NCI-H1105 (cell line): ENCODE results near the gene ARAP1.
"Not testable (repeated sequence)": the region's sequence is repeated elsewhere in the genome, so short reads cannot be mapped to it uniquely, and the experiment has no call there.

Experiments used
- DNase-seq: peaks from one replicate; lab custom pipeline; 2025; lab: John Stamatoyannopoulos, UW

Gene ARAP1

GRCh38 chr11:72752088-72752914, at the start of gene ARAP1:
ARAP1 (minus strand) TSS chr11:72752408; CDS start chr11:72727128, 25,280 bp downstream.
- DNase-seq = peak; percentile 68

GRCh38 chr11:72799441-72799840, 47.2 kb upstream of the ARAP1 start:
- DNase-seq = no peak

GRCh38 chr11:72798361-72798760, 46.2 kb upstream of the ARAP1 start:
- DNase-seq = no peak

GRCh38 chr11:72793425-72794367, 41.5 kb upstream of the ARAP1 start, which contains the start of gene STARD10:
STARD10 (minus strand) TSS chr11:72794047; CDS start chr11:72781181, 12,866 bp downstream.
- DNase-seq = peak; percentile 93

GRCh38 chr11:72793076-72793424, 40.8 kb upstream of the ARAP1 start:
- no peak for DNase-seq

GRCh38 chr11:72792437-72793021, 40.3 kb upstream of the ARAP1 start:
- no peak for DNase-seq

GRCh38 chr11:72791228-72791627, 39.0 kb upstream of the ARAP1 start:
- DNase-seq = not testable (repeated sequence)

- DNase-seq = no peak
Observed at GRCh38 chr11:72789493-72790131, 37.4 kb upstream of the ARAP1 start.

- DNase-seq = no peak
Observed at GRCh38 chr11:72788241-72788640, 36.0 kb upstream of the ARAP1 start.

GRCh38 chr11:72787216-72788104, 35.3 kb upstream of the ARAP1 start:
- no peak for DNase-seq

- no peak for DNase-seq
Observed at GRCh38 chr11:72786305-72787215, 34.4 kb upstream of the ARAP1 start.

GRCh38 chr11:72784662-72785061, 32.5 kb upstream of the ARAP1 start:
- no peak for DNase-seq

- DNase-seq = no peak
Observed at GRCh38 chr11:72783144-72783905, 31.1 kb upstream of the ARAP1 start.

- DNase-seq = peak; percentile 54
Observed at GRCh38 chr11:72782081-72782920, 30.1 kb upstream of the ARAP1 start.

GRCh38 chr11:72781313-72782080, 29.3 kb upstream of the ARAP1 start:
- peak; percentile 30 for DNase-seq

GRCh38 chr11:72781063-72781312, 28.8 kb upstream of the ARAP1 start:
- DNase-seq = peak; percentile 24

- no peak for DNase-seq
Observed at GRCh38 chr11:72780296-72781062, 28.3 kb upstream of the ARAP1 start.
